GM12878 (cell line): ENCODE data around the gene RRP1B. TPM values are rescaled to one million over a fixed set of nuclear protein-coding genes. Genes with fewer than 3 reads are reported as not detected.

Source experiments
- ATAC-seq: fragments of 200-7000 bp; cut with Tn5 transposase; 3 replicates; pipeline ENCODE4 v1.9.1; 2020; ENCODE audit warnings: mild to moderate bottlenecking, moderate library complexity
- BruUV-seq: library from RNA; stranded (reverse); fragments of 400-500 nt; replicated peaks from 2 replicates; lab custom pipeline; 2021; lab: Mats Ljungman, UMichigan
- CTCF ChIA-PET: fragments of 300-600 bp; sonication (Branson Sonifier 250); formaldehyde crosslinking; extraction: SDS; loops from one replicate; lab custom pipeline; 2021; ENCODE audit warnings: inconsistent platforms; lab: Yijun Ruan, JAX
- POLR2A ChIA-PET: fragments of 350-600 bp; formaldehyde crosslinking; extraction: SDS; loops from one replicate; lab custom pipeline; 2021; ENCODE audit warnings: inconsistent platforms; lab: Charles Lee
- RAD21 ChIA-PET: fragments of 300-600 bp; sonication (Branson Sonifier 250); formaldehyde crosslinking; loops from one replicate; lab custom pipeline; 2023; ENCODE audit warnings: antibody characterized with exemption; ENCODE audit not compliant: unreplicated experiment; lab: Charles Lee
- SMC1A ChIA-PET: fragments of 300-600 bp; sonication (Branson Sonifier 250); formaldehyde crosslinking; loops from one replicate; lab custom pipeline; 2023; ENCODE audit not compliant: unreplicated experiment, uncharacterized antibody; lab: Charles Lee
- DNase-seq: peaks from one replicate; pipeline ENCODE4 v3.0.0-alpha.2; 2011; ENCODE audit warnings: low read depth, low spot score
- FAIRE-seq: peaks from 3 replicates; lab custom pipeline; 2011; peaks lifted over from hg19 to GRCh38; lab: Jason Lieb, UNC
- H2AFZ ChIP-seq: 2 replicates; pipeline ENCODE4 v1.6.0; 2011; ENCODE audit warnings: low read depth, low read length, control low read depth; ENCODE audit not compliant: control insufficient read depth
- H3K27ac ChIP-seq: 2 replicates; pipeline ENCODE4 v1.5.1; 2011; ENCODE audit warnings: control low read depth; ENCODE audit not compliant: control insufficient read depth, insufficient read depth
- H3K27me3 ChIP-seq, 2 experiments: replicated peaks in 1 of 2; 2 replicates each; pipeline versions ENCODE4 v1.6.0 to v1.6.1; 2011; ENCODE audit warnings: low read length in 1 of 2; ENCODE audit not compliant: control insufficient read depth in 2 of 2, insufficient read depth in 2 of 2
- H3K36me3 ChIP-seq, 2 experiments: 2 replicates each; pipeline ENCODE4 v1.5.1; 2011; ENCODE audit warnings: low read length in 1 of 2; ENCODE audit not compliant: control insufficient read depth in 2 of 2, insufficient read depth in 2 of 2
- H3K4me1 ChIP-seq: 2 replicates; pipeline ENCODE4 v1.6.1; 2011; ENCODE audit warnings: mild to moderate bottlenecking, low read length, moderate library complexity, mixed read lengths; ENCODE audit not compliant: control insufficient read depth, insufficient read depth
- H3K4me2 ChIP-seq: 2 replicates; pipeline ENCODE4 v1.6.0; 2011; ENCODE audit warnings: control low read depth; ENCODE audit not compliant: control insufficient read depth, insufficient read depth
- H3K4me3 ChIP-seq: fragments of 200-600 bp; sonication (generic); 2 replicates; pipeline ENCODE4 v1.5.1; 2016
- H3K79me2 ChIP-seq: 2 replicates; pipeline ENCODE4 v1.6.0; 2011; ENCODE audit warnings: low read length; ENCODE audit not compliant: control insufficient read depth, insufficient read depth
- H3K9ac ChIP-seq: 2 replicates; pipeline ENCODE4 v1.8.0; 2011; ENCODE audit warnings: low read length, control low read depth, mixed read lengths; ENCODE audit not compliant: control insufficient read depth, insufficient read depth
- H3K9me3 ChIP-seq: replicated peaks from 3 replicates; pipeline ENCODE4 v1.5.1; 2011; ENCODE audit warnings: mild to moderate bottlenecking, low read length; ENCODE audit not compliant: control insufficient read depth, insufficient read depth
- H4K20me1 ChIP-seq: 2 replicates; pipeline ENCODE4 v1.6.0; 2011; ENCODE audit not compliant: control insufficient read depth, insufficient read depth
- POLR2AphosphoS2 ChIP-seq: IDR thresholded peaks from 2 replicates; pipeline ENCODE4 v1.6.1; 2011; ENCODE audit warnings: low read depth, mild to moderate bottlenecking, low read length, improper control_type of control experiment, moderate library complexity
- ZBTB40 ChIP-seq: fragments of 450-650 bp; IDR thresholded peaks from 2 replicates; pipeline ENCODE4 v1.6.1; 2016; ENCODE audit warnings: mild to moderate bottlenecking, moderate library complexity, borderline replicate concordance
- WGBS: methylation state at CpG from one replicate; pipeline ENCODE4 v1.1.6; 2016; ENCODE audit warnings: low lambda C conversion rate; ENCODE audit not compliant: insufficient replicate concordance, insufficient coverage; ENCODE audit errors: missing lambda C conversion rate; 5-methylcytosine and 5-hydroxymethylcytosine counted together
- in situ Hi-C: fragments of 300-500 bp; cut with MboI; formaldehyde crosslinking; loops from 9 replicates; pipeline ENCODE4 v1.14.3; 2018; ENCODE audit warnings: mixed read lengths
- intact Hi-C: fragments of 100-400 bp; cut with micrococcal nuclease; formaldehyde crosslinking; loops from one replicate; pipeline ENCODE4 v1.14.2; 2022; ENCODE audit not compliant: unreplicated experiment
- polyA plus RNA-seq, 11 experiments: library from polyadenylated mRNA; depleted of rRNA in 4 of 11; unstranded in 6 of 11; stranded (reverse) in 5 of 11; fragments of >200 nt; fragmentation: Nextera tagmentation in 4 of 11; fragmentation: Illumina TruSeq in 1 of 11; extraction: Ambion mirVana in 4 of 11; extraction: Trizol in 1 of 11; gene quantifications; 1 replicate in 1 of 11; 2 replicates in 10 of 11; pipeline versions ENCODE4 v1.2.1 to v1.2.3, GENCODE V29; 2011 to 2016; ENCODE audit warnings: inconsistent platforms in 2 of 11, missing spikeins in 2 of 11, low read depth in 1 of 11
- total RNA-seq, 4 experiments: library from RNA; depleted of rRNA in 3 of 4; stranded (reverse); fragments of >200 nt in 3 of 4; fragmentation: Illumina TruSeq in 1 of 4; extraction: Trizol in 1 of 4; gene quantifications; 2 replicates each; pipeline versions ENCODE4 v1.2.1 to v1.2.3, GENCODE V29; 2013 to 2021

The RRP1B gene
- total and polyA plus RNA-seq, 10 of the 15 experiments (the other 5 are each of a cell fraction or from before 2014, with no cell fraction given): 8.1 to 57.4 (median 38.1) TPM

GRCh38 chr21:43723648-43724047, 64.3 kb downstream of the RRP1B start:
- peaks cover 11% of the 10 kb centered on the region for H4K20me1 ChIP-seq
- in situ Hi-C loops: no loop called here

More at GRCh38 chr21:43723648-43724047, 64.3 kb downstream of the RRP1B start:
- H3K9ac ChIP-seq: no peak overlapping the region
- H3K27me3 ChIP-seq: no peaks in the 10 kb centered on the region
- ATAC-seq (no peak), FAIRE-seq (no peak), DNase-seq (no peak)
- peaks cover 77% of the 10 kb centered on the region for H3K79me2 ChIP-seq
- BruUV-seq: TSS peak; percentile 33
- no peak overlapping the region for H3K27ac ChIP-seq
- no peak for TF ChIP-seq ZBTB40
- TF ChIP-seq POLR2AphosphoS2: 0 out of 2 replicates have a peak, but pooled peaks have one; percentile 10
- WGBS: 98% methylated on average over 12 of the region's 12 CpGs
- H3K9me3 ChIP-seq: no peaks in the 10 kb centered on the region
- peaks cover 4 to 6% of the 10 kb centered on the region in 2 experiments; a peak in 3 of 4 replicates for H3K36me3 ChIP-seq
- CTCF ChIA-PET: no interaction called here
- SMC1A ChIA-PET: no interaction called here
- H3K4me1 ChIP-seq: peaks cover 57% of the 10 kb centered on the region
- H3K4me3 ChIP-seq: no peak overlapping the region
- POLR2A ChIA-PET: interaction anchor here (0.7 to 1.2 kb wide), 4 partner anchors 8 to 67 kb away, joined by 3 to 5 read pairs (median 4); no protein-coding TSS in a partner anchor
- RAD21 ChIA-PET: interaction anchor here (0.7 to 1.4 kb wide), 2 partner anchors 56 to 65 kb away, joined by 3 to 4 read pairs; partner anchors contain the start of gene HSF2BP
- no peak overlapping the region for H2AFZ ChIP-seq
- no peak overlapping the region for H3K4me2 ChIP-seq
- intact Hi-C loops: no loop called here
